HepG2 (cell line): Measurements from ENCODE around the gene LRPAP1.

Experiments
- BRCA1 ChIP-seq: sonication (generic); formaldehyde crosslinking; IDR thresholded peaks from 2 replicates; pipeline ENCODE4 v1.4.0; 2020; ENCODE audit warnings: missing genetic modification reagents
- KDM5B ChIP-seq: sonication (generic); formaldehyde crosslinking; IDR thresholded peaks from 2 replicates; pipeline ENCODE4 v1.4.0; 2020; ENCODE audit warnings: missing genetic modification reagents, mild to moderate bottlenecking, borderline replicate concordance
- MED8 ChIP-seq: sonication (generic); formaldehyde crosslinking; IDR thresholded peaks from 2 replicates; pipeline ENCODE4 v1.8.1; 2023; ENCODE audit warnings: mild to moderate bottlenecking, missing genetic modification reagents; ENCODE audit not compliant: insufficient replicate concordance
- PHF21A ChIP-seq: sonication (generic); formaldehyde crosslinking; IDR thresholded peaks from 2 replicates; pipeline ENCODE4 v1.5.0; 2020; ENCODE audit warnings: mild to moderate bottlenecking, missing genetic modification reagents
- POLR2AphosphoS5 ChIP-seq: IDR thresholded peaks from 2 replicates; pipeline ENCODE4 v1.6.1; 2012; ENCODE audit warnings: low read depth, low read length
- RARA ChIP-seq: IDR thresholded peaks from 2 replicates; pipeline ENCODE4 v1.6.1; 2016; ENCODE audit warnings: missing genetic modification reagents, missing compliant biosample characterization
- SMAD9 ChIP-seq: sonication (generic); formaldehyde crosslinking; IDR thresholded peaks from 2 replicates; pipeline ENCODE4 v1.5.1; 2020; ENCODE audit warnings: mild to moderate bottlenecking, missing genetic modification reagents
- SRF ChIP-seq: IDR thresholded peaks from 2 replicates; pipeline ENCODE4 v1.6.1; 2011; ENCODE audit warnings: mild to moderate bottlenecking, low read depth, low read length, moderate library complexity
- TOPORS ChIP-seq: sonication (generic); formaldehyde crosslinking; IDR thresholded peaks from 2 replicates; pipeline ENCODE4 v1.8.0; 2023; ENCODE audit warnings: mild to moderate bottlenecking, missing genetic modification reagents
- ZFYVE20 ChIP-seq: sonication (generic); formaldehyde crosslinking; IDR thresholded peaks from 2 replicates; pipeline ENCODE4 v1.8.0; 2023; ENCODE audit warnings: low read depth, mild to moderate bottlenecking, moderate library complexity, missing genetic modification reagents, borderline replicate concordance
- ZNF747 ChIP-seq: sonication (generic); formaldehyde crosslinking; IDR thresholded peaks from 2 replicates; pipeline ENCODE4 v1.8.1; 2023; ENCODE audit warnings: missing genetic modification reagents, mild to moderate bottlenecking, borderline replicate concordance
- TF ChIP-seq, protein P1 (sequence below): sonication (generic); formaldehyde crosslinking; IDR thresholded peaks from 2 replicates; pipeline ENCODE4 v1.5.0; 2020; ENCODE audit warnings: mild to moderate bottlenecking, missing genetic modification reagents, moderate library complexity
- TF ChIP-seq, protein P2 (sequence below): sonication (generic); formaldehyde crosslinking; conservative IDR thresholded peaks from 2 replicates; pipeline ENCODE4 v1.4.0; 2020; ENCODE audit warnings: missing genetic modification reagents

DNA sequence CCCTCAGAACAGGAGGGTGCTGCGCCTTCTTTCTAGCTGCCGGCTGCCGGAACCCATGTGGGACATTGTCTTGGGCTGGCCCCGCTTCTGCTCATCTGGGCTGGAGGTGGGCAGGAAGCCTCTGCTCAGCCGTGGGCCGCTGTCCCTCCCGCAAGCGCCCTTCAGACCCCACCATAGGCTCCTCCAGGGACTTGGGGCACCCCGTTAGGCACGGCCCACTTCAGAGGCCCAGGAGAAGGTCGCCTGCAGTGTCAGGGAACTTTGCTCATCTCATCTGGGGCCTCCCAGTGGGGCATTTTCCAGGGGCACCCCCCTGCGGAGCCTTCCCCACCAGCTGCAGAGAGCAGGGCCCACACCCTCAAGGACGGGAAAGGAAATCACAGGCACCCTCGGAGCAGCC, 36.2 kb downstream of the LRPAP1 start:
- TF ChIP-seq POLR2AphosphoS5 (no peak), PHF21A (no peak), TOPORS (CRISPR knock-in tag) (no peak), BRCA1 (CRISPR knock-in tag) (no peak), ZNF747 (CRISPR knock-in tag) (no peak), SRF (no peak), MED8 (no peak), RARA (no peak), KDM5B (no peak), SMAD9 (CRISPR knock-in tag) (no peak), ZFYVE20 (CRISPR knock-in tag) (no peak)
- TF ChIP-seq, protein P1, sequence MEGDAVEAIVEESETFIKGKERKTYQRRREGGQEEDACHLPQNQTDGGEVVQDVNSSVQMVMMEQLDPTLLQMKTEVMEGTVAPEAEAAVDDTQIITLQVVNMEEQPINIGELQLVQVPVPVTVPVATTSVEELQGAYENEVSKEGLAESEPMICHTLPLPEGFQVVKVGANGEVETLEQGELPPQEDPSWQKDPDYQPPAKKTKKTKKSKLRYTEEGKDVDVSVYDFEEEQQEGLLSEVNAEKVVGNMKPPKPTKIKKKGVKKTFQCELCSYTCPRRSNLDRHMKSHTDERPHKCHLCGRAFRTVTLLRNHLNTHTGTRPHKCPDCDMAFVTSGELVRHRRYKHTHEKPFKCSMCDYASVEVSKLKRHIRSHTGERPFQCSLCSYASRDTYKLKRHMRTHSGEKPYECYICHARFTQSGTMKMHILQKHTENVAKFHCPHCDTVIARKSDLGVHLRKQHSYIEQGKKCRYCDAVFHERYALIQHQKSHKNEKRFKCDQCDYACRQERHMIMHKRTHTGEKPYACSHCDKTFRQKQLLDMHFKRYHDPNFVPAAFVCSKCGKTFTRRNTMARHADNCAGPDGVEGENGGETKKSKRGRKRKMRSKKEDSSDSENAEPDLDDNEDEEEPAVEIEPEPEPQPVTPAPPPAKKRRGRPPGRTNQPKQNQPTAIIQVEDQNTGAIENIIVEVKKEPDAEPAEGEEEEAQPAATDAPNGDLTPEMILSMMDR (CRISPR knock-in tag), result no peak
- TF ChIP-seq, protein P2, sequence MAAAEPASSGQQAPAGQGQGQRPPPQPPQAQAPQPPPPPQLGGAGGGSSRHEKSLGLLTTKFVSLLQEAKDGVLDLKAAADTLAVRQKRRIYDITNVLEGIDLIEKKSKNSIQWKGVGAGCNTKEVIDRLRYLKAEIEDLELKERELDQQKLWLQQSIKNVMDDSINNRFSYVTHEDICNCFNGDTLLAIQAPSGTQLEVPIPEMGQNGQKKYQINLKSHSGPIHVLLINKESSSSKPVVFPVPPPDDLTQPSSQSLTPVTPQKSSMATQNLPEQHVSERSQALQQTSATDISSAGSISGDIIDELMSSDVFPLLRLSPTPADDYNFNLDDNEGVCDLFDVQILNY, result no peak
